GM19372 (cell line): ENCODE results near the gene BMF.
"Not testable (repeated sequence)": the region's sequence is repeated elsewhere in the genome, so short reads cannot be mapped to it uniquely, and the experiment has no call there.

Experiments used
- ATAC-seq: cut with Tn5 transposase; IDR thresholded peaks from one replicate; pipeline ENCODE4 v1.9.1; 2021; ENCODE audit warnings: mild to moderate bottlenecking, low read depth, moderate library complexity; ENCODE audit not compliant: unreplicated experiment

The BMF gene

DNA sequence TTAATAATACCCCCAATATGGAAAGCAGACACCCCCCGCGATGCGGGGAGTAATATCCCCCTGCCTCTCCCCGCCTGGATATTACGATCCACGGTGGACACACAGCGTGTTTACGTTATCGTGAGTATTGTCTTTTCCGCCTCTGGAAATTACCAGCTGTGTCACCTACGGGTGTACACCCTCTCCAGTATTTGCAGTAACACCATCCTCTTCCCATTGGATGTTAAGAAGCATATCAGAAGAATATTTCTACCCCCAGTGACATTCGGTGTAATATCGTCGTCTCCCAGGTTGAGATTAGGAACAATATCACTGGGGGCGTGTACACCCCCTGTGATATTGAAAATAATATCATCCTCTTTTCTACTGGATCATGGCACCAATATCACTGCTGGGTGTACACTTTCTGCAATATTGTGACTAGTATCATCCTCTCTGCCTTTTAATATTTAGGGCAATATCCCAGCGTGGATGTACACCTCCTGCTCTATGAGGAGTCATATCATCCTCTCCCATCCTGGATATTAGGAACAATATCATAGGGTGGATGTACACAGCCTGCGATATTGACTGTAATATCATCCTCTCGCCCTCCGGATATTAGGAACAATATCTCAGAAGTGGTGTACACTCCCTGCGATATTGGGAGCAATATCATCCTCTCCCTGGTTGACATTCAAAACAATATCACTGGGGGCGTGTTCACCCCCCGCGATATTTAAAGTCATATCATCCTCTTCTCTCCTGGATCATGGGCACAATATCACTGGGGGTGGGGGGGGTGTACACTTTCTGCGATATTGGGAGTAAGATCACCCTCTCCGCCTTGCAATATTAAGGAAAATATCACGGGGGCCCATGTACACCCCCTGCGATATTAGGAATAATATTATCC lies 20.3 kb upstream of the BMF start:
- no peak for ATAC-seq

DNA sequence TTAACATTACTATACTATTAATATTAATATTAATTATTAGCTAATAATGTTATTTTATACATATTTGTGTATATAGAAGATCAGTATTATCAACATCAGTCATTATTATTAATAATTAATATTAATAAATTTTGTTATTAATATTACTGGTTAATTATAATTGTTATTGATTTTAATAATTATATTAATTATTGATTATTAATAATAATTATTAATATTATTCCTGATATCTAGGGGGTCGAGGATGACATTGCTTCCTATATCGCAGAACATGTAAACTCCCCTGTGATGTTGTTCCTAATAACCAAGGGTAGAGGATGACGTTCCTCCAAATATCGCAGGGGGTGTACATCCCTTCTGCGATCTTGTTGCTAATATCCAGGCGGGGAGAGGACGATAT lies 17.3 kb upstream of the BMF start:
- no peak for ATAC-seq

DNA sequence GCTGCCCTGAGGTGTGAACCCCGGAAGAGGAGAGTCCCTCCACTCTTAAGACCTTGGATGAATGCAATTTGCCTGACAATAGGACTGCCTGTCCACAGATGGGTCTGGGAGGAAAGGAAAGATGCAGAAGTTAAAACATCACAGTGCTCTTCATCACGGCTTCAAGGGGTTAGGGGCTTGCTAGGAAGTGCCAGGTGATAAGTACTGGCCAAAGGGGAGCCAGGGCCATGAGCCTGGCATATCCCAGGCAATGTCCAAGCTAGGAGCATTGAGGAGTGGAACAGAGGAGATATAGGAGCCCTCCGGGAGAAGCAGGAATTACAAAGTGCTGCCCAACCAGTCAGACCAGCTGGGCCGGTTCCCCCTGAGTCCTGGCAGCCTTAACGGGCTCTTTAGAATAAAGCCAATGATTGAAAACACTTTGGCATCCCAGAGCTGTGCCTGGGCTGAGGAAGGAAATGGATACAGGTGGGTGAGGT lies 16.2 kb upstream of the BMF start:
- ATAC-seq = not testable (repeated sequence)

DNA sequence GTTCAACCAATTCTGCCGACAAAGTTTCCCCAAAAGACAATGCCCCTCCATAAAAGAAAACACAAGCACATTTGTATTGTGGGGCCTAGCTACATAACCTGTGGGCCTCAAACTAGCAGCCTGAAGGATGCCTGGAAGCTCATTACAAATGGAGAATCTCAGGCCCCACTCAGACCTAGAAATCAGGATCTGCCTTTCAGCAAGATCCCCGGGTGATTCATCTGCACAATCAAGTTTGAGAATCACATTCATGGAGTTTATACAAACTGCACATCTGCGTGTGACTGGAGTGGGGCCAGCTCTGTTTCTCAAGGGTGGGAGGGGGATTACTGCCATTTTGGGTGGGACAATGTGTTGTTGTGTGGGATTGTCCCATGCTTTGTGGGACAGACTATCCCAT lies 15.7 kb upstream of the BMF start:
- ATAC-seq = not testable (repeated sequence)

DNA sequence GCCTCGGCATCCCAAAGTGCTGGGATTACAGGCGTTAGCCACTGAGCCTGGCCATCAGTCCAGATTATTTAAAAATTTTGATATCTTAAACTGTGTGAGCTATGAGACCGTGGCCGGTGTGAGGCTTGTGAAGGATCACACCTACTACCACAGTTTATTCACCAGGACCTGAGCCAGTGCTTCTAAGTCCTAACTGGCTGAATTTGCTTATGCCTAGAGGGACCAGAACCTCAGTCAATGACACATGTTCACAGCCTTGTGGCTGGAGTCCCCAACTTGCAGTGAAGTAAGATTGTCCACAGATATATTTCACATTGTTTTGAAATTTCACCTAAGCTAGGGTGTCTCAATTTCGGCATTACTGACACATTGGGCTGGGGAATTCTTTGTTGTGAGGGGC lies 15.2 kb upstream of the BMF start:
- not testable (repeated sequence) for ATAC-seq

DNA sequence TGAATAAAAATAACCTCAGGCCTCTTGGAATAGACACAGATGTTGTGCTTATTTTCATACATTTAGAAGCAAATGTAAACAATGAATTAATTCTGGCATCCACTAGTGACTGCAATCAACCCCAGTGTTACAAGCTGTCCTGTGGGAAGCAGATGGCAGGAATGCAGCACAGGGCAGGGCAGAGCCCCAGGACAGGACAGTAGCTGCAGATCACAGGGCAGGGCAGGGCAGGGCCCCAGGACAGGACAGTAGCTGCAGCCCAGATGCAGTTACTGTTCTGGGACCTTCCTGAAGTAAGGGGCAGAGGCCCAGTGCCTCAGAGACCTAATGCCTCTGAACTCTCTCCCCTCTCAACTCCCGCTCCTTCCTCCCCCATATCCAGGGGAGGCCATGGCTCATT lies 14.3 kb upstream of the BMF start:
- ATAC-seq = not testable (repeated sequence)

DNA sequence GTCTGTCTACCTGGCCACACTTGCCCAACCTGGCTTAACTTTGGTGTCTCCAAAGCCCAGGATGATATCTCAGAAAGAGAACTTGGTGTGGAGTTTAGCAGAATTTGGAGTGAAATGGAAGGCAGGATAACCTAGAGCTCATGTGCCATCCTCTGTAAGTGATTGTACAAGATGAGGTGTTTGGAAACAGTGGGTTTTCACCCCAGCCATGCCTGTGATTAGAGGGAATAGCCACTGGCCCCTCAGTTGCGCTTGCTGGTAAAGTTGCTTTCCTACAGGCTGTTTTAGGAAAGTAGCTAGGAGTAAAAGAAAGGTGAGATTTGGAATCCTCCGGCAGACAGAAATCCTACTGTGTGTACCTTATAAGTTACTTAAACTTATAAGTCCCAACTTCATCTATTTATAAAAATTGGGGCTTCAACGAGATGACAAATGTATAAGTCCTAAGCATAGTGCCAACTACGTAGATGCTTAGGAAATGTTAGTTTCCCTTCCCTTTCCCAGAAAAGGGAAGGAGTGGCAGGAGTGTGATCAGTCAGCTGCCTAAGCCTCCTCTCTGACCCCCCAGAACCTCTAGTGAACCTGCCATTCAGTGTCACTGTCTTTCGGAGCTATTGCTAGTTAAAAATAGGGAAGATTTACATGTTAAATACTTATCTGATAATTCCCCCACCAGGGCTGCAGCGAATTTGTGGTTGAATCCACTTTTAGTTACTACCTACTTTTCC lies 13.4 kb upstream of the BMF start:
- no peak for ATAC-seq

DNA sequence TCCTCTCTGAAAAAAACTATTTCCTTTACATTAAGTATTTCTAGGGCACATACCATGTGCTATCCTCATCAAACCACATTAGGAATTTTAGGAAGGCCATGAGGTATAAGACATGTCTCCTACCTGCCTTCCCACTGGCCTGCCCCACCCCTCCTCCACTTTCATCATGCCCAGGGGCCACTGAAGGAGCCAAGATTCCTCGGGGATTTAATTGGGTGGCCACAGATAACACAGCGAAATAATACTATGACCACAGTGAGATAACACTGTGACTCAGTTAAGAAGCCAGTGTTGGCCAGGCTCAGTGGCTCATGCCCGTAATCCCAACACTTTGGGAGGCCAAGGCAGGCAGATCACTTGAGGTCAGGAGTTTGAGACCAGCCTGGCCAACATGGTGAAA lies 9.8 kb upstream of the BMF start:
- no peak for ATAC-seq

DNA sequence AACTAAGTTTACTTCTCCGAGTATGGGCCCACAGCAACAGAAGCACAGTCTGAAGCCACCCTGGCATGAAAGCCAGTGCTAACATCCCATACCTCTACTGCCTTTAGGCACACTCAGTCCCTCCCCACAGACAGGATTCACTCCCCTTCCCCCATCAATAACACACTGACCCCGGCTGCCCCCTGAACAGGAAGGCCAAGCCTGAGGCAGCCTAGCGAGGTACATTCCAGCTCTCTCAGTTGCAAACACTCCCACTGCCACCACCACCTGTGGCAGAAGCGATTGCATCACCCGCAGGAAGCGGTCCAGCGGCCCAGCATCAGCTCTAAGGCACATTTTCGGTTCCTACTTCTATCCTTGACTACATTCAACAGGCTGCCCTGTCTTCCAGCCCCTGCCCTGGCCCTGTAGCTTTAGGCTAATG lies 7.0 kb upstream of the BMF start:
- ATAC-seq = peak; percentile 96

DNA sequence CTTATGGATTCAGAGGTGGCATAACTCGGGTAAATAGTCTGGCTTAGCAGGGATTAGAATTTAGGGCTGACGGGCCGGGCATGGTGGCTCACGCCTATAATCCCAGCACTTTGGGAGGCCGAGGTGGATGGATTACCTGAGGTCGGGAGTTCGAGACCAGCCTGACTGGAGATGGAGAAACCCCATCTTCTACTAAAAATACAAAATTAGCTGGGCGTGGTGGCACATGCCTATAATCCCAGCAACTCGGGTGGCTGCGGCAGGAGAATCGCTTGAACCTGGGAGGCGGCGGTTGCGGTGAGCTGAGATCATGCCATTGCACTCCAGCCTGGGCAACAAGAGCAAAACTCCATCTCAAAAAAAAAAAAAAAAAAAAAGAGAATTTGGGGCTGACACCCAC lies 6.4 kb upstream of the BMF start:
- not testable (repeated sequence) for ATAC-seq

DNA sequence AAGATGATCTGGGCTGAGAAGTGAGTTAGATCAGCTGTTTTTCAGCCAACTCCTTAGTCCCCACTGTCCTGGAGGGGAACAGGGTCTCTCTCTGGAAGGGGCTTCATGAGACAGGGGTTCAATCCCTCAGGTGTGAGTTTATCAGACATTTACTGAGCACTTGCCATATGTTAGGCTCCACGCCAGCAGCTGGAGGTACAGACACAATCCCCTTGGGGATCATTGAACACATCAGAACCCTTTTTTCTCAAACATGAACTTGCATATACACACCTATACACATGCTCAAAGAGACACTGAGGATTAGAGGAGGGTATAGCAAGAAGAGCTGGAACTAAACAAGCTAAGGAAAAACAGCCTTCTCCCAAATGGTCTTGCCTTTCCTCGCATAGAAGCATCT lies 5.5 kb upstream of the BMF start:
- no peak for ATAC-seq

DNA sequence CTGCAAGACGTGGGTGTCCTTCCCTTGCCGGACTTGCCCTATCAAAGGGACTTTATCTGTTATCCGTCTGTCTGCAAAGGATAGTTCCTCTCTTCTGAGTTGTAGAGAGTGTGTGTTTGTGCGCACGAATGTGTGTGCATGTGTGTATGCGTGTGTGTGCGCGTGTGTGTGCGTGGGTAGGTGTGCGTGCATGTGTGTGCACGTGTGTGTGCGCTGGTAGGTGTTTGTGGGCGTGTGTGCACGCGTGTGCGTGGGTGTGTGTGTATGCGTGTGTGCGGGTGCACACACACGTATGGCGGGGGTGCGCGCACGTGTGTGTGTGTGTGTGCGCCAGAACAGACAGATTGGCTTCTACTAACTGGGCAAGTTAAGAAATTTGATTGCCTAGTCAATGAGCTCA lies 4.1 kb upstream of the BMF start:
- no peak for ATAC-seq

DNA sequence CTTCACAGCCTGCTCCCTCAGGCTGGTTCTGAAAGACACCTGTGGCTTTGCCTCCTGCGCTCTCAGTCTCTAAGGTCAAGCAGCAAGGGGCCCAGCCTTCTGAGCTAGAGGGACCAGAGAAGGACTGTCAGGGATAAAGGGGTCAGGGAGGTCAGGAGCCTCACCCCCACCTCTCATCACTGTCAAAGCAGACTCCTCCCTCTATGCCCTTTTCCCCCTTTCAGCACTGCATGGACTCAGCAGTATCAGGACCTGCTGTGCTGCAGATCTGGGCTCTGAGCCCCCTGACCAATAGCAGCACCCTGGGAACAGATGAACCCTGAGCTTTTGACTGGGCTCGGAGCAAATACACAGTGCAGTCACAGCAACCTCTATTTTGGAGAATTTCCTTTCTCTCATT lies 3.2 kb upstream of the BMF start:
- no peak for ATAC-seq

DNA sequence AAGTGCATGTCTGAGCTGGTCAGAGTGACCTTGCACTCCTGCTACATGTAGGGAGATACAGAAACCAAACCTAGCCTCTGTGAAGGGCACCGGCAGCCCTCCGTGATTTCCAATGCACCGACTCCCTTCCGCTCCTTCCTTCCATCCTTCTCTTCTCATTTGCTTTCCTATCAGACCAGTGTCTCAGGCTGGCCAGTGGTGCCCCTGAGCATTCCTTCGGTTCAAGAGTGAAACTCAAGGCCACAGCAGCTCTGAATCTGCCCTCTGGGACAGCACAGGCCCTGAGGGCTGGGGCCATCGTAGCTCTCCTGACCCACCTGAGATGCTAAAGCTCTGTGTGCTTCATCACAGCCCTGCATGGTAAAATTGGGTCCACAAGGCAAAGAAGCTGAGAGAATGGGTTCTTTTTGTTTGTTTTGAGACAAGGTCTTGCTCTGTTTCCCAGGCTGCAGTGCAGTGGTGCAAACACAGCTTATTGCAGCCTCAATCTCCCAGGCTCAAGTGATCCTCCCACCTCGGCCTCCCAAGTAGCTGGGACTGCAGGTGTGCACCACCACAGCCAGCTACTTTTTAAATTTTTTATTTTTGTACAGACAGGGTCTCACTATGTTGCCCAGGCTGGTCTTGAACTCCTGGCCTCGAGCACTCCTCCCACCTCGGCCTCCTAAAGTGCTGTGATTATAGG lies 2.3 kb upstream of the BMF start:
- no peak for ATAC-seq

DNA sequence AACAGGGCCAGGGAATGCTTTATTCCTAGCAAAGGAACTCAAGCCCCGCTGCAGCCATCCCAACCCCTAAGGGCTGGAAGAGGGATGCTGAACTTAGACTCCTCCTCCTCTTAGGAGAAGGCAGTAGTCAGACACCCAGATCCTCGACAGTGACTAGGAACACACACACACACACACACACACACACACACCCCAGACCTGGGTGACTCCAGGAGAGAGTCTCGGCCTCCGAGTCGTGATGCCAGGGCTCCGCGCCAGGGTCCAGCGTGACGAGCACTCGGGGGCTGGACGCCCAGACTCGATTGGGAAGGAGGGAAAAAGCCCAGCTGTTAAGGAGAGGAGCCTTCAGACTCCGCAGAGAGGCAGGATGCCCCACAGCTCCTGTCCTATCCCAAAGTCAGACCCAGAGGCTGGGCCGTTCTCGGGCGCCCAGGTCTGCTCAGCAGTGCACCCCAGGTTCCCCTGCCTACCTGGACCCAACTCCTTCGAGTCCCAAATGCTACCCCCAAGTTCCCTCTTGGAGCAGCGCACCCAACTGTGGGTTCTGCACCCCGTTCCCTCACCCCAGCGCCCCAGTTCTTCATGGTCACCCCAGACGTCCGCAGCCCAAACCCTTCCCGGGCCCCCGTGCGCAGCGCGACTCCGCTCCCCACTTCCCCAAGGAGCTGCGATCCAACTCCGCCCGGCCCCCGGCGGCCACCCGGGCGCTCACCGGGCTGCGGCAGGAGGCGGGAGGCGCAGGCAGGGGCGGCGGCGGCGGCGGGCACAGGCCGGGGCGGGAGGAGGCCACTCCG lies 421 bp downstream of the BMF start:
- ATAC-seq = peak; percentile 2

DNA sequence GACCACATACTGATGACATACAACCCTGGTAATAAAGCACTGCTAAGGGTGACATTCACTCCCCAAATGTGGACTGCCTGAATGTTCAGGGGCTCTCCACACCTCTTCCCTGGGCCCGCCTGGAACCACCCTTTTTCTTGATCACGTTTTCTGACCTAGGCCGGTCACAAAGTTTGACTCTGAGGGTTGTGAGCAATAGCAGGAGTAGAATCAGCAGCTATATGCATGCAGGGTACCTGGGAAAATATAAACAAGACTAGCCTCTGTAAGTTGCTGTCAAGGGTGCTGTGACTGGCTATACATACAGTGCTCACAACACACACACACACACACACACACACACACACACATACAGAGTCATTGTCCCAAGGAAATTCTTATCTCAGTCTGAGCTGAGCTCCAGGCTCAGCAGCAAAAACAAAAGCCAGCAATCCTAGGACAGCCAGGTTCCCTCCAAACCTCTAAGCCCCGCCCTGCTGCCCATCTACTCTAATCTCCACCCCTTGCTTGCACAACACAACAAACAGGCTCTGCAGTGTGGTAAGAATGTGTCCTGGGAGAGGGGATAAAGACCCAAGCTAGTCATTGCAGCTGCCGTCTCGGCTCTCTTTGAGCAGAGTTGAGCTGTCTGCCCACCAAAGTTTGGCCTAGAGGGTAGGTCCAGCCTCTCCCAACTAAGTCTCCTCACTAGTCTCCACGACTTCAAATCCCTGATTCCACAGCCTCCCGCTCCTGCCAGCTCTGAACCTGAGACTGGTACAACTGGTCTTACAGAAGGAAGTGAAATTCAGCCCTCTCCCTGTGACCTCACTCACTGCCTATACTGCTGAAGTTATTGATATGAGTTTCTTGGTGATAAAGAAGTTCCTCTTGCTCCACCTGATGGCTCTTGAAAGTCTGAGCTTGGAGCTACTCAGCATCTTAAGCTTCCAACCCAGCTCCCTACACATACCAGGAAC lies 2.2 kb downstream of the BMF start:
- ATAC-seq = no peak

DNA sequence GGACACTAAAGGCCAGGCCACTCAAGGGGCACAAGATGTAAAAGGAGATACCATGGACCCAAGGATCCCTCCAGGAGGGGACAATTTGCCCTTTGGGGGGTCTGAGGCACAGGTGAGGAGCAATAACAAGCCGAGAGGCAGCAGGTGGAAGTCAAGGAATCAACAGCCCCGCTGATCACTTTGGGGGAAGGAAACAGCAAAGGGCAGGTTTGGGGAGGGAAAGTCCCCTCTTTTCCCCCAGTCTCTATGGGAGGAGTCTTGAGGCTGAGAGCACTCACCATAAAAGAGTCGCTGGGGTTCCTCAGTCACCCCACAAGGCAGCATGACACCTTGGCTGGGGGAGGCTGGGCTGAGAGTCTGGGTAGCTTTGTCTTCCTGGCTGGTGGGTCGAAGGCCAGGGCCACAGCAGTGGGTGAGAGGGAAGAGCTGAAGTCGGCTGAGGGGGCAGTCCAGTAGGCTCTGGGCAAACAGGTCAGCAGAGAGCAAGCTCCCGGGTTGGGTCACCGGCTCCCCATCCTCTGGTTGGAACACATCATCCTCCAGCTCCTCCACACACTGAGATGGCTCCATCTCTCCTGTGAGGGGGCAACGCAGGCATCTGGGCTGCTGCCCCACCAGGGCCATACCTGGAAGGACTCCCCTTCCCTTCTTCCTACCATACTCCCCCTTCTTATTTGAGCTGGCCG lies 3.0 kb downstream of the BMF start:
- no peak for ATAC-seq

DNA sequence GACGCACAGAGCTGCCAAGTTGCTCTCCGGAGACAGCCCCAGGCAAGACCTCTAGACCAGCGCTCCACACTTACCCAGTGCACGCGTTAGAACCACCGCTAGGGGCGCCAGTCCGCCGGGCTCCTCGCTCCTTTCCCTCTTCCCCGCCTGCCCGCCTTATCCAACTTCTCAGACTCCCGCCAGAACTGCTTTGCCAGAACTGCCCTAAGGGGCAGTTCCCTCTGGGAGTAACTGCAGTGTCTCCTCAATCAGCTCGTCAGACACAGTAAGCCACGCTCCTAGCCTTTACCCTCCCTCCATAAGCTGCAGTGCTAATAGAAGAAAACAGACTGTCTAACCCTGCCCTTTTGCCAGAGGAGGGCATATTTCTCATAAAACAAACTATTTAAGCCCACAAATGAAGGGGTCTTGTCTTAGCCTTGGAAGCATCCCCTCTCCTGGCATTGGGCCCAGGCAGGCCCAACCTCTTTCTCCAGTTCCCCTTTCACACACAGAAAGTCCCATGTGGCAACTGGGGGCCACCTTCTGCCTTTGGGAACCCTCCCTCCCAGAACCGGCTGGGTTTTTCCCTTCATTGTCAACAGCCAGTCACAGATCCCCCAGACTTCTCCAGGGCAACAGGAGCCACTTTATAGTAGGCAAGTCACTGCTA lies 3.7 kb downstream of the BMF start:
- no peak for ATAC-seq
